Measurements from ENCODE around the gene GLYAT.

DNA sequence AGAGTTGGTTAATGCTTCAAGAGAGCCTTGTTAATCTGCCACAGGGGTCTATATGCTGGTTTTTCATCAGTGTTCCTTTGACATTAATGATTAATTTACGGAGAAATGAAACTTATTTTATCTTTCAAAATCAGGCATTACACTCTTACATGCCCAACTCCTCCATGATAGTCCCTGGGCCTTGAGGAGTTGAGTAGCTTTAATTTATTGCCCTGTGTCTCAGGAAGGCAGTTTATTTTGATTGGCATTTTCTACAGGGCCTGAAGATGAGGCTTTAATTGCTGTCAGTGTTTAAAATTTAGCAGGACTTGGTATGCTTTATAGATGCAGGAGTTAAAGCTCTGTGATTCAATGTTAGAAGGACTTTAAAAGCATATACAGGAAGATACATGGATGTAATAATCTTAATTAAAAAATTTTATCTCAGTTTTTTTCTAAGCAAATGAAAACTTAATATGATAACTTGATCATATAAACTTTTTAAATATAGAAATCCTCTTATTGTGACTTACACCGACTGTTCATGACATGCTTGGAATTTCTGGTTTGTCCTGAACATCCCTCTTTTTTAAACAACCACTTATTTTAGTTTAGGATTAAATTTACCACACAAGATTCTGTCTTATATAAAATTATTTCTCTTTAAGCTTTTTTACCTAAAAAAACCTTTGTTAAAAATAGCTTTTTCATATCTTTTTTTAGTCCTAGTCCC lies 12.2 kb downstream of the GLYAT start:
- TF ChIP-seq, protein P1, sequence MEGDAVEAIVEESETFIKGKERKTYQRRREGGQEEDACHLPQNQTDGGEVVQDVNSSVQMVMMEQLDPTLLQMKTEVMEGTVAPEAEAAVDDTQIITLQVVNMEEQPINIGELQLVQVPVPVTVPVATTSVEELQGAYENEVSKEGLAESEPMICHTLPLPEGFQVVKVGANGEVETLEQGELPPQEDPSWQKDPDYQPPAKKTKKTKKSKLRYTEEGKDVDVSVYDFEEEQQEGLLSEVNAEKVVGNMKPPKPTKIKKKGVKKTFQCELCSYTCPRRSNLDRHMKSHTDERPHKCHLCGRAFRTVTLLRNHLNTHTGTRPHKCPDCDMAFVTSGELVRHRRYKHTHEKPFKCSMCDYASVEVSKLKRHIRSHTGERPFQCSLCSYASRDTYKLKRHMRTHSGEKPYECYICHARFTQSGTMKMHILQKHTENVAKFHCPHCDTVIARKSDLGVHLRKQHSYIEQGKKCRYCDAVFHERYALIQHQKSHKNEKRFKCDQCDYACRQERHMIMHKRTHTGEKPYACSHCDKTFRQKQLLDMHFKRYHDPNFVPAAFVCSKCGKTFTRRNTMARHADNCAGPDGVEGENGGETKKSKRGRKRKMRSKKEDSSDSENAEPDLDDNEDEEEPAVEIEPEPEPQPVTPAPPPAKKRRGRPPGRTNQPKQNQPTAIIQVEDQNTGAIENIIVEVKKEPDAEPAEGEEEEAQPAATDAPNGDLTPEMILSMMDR (IDR thresholded peaks at IDR 0.05), result no peak
- TF ChIP-seq EZH2phosphoT487 (IDR thresholded peaks at IDR 0.05), result no peak

Measured in neural progenitor cell (in vitro differentiated cells).